ENCODE results near the gene MAPK11. TPM values are rescaled to one million over a fixed set of nuclear protein-coding genes. Genes with fewer than 3 reads are reported as not detected.

Gene MAPK11
- total RNA-seq, 4 donors from 2014 or later: 1.6 to 6.4 (median 2.7) TPM

GRCh38 chr22:50270666-50271394, 650 bp upstream of the MAPK11 start:
- H3K4me1 ChIP-seq: peaks cover 23 to 54% (median 49%) of the 10 kb centered on the region in 4 donors
- peak overlapping the region in 3 of 4 donors; percentile 33 to 59 (median 47) for H3K4me3 ChIP-seq

GRCh38 chr22:50269573-50269969, 609 bp downstream of the MAPK11 start:
- peaks cover 23 to 54% (median 49%) of the 10 kb centered on the region in 4 donors for H3K4me1 ChIP-seq
- H3K27ac ChIP-seq: peak overlapping the region in 2 of 4 donors; percentile 37 to 43
- no peaks in the 10 kb centered on the region for H3K36me3 ChIP-seq
- TF ChIP-seq POLR2AphosphoS5 (IDR thresholded peaks at IDR 0.05): no peak
- no peak for TF ChIP-seq POLR2A (IDR thresholded peaks at IDR 0.05)
- TF ChIP-seq CTCF (IDR thresholded peaks at IDR 0.05): no peak
- no peak for TF ChIP-seq EP300 (IDR thresholded peaks at IDR 0.05; ENCODE audit: low read depth)
- 15% methylated on average over 10 of the region's 18 CpGs; no CpG with 5 or more reads in 1 of the 2 donors for WGBS, 2 donors (ENCODE audit: low coverage in 1 of 2)
- in situ Hi-C loops (cut with MboI; ENCODE audit: low pct_ligation_motif_present in 1 of 4, low pct_unique_long_range_greater_than_20kb in 1 of 4, low sequenced_read_pairs in 3 of 4): loop anchor here in 1 of 4 donors (10.0 kb wide), 1 partner anchor 225 kb away; no protein-coding TSS in a partner anchor
- intact Hi-C loops (cut with DNase I; ENCODE audit: low total_unique reads): no loop called here
- H3K9me3 ChIP-seq: no peaks in the 10 kb centered on the region
- DNase-seq: no peak
- H3K27me3 ChIP-seq: peaks cover 51% of the 10 kb centered on the region
- H3K4me3 ChIP-seq: peak overlapping the region in 3 of 4 donors; percentile 33 to 59 (median 47)

More at GRCh38 chr22:50270666-50271394, 650 bp upstream of the MAPK11 start:
- in situ Hi-C loops (cut with MboI; ENCODE audit: low pct_ligation_motif_present in 1 of 4, low pct_unique_long_range_greater_than_20kb in 1 of 4, low sequenced_read_pairs in 3 of 4): loop anchor here in 1 of 4 donors (10.0 kb wide), 1 partner anchor 64 kb away; no protein-coding TSS in a partner anchor
- intact Hi-C loops (cut with DNase I; ENCODE audit: low total_unique reads): no loop called here
- Histone ChIP-seq H3K27me3 (peaks cover 51% of the 10 kb centered on the region), H3K9me3 (no peaks in the 10 kb centered on the region), H3K27ac (peak overlapping the region; percentile 26 to 55 (median 40)), H3K36me3 (peaks cover 0 to 4% (median 2%) of the 10 kb centered on the region in 4 donors)
- WGBS, 2 donors (ENCODE audit: low coverage in 1 of 2): 0 to 4% methylated on average over 1 to 52 of the region's 53 CpGs
- TF ChIP-seq POLR2AphosphoS5 (IDR thresholded peaks at IDR 0.05) (no peak), EP300 (IDR thresholded peaks at IDR 0.05; ENCODE audit: low read depth) (no peak), POLR2A (IDR thresholded peaks at IDR 0.05) (no peak), CTCF (IDR thresholded peaks at IDR 0.05) (no peak)
- DNase-seq: peak; percentile 74

GRCh38 chr22:50268655-50269113, 1.5 kb downstream of the MAPK11 start:
- intact Hi-C loops (cut with DNase I; ENCODE audit: low total_unique reads) (no loop called here), in situ Hi-C loops (cut with MboI; ENCODE audit: low pct_ligation_motif_present in 1 of 4, low pct_unique_long_range_greater_than_20kb in 1 of 4, low sequenced_read_pairs in 3 of 4) (loop anchor here in 1 of 4 donors (10.0 kb wide), 1 partner anchor 226 kb away; no protein-coding TSS in a partner anchor)
- Histone ChIP-seq H3K36me3 (no peaks in the 10 kb centered on the region), H3K27ac (no peak overlapping the region), H3K27me3 (peaks cover 57% of the 10 kb centered on the region), H3K4me3 (no peak overlapping the region), H3K9me3 (no peaks in the 10 kb centered on the region), H3K4me1 (peaks cover 23 to 54% (median 49%) of the 10 kb centered on the region in 4 donors)
- WGBS, 2 donors (ENCODE audit: low coverage in 1 of 2): 40% methylated on average over 9 of the region's 9 CpGs; no CpG with 5 or more reads in 1 of the 2 donors
- DNase-seq: peak; percentile 35
- TF ChIP-seq EP300 (IDR thresholded peaks at IDR 0.05; ENCODE audit: low read depth) (no peak), POLR2AphosphoS5 (IDR thresholded peaks at IDR 0.05) (no peak), CTCF (IDR thresholded peaks at IDR 0.05) (no peak), POLR2A (IDR thresholded peaks at IDR 0.05) (no peak)

All from transverse colon (tissue), 4 donors.